ENCODE data around the gene SH2D3C.

Gene SH2D3C

DNA sequence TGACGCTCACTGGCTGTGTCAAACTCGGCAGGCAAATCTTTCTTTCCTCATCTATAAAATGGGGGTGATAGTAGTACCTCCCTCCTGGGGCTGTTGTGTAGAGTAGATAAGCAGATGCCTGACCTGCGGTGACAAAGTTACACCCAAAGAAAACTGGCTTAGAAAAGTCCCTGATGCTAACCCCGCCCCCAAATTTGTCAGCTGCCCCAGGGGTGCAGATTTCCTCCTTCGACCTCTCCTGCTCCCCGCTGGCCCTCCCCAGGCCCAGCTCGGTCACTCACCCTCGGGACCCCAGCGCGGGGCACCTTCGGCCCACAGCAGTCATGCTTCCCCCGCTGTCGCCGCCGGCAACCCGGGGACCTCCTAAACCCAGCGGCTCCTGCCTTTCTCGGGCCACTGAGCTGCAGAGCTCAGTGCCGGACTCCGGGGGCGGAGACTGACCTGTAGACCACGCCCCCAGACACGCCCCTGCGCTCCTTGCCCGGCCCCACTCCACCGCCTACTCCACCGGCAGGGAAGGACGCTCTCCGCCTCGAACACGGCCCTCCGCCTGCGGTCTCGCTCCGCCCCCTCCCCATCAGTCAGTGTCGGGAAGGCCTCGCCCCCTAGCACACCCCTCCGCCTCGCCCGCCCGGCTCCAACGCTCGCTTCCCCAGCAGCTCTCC is 7.4 kb downstream of the SH2D3C start:
- H2AFZ ChIP-seq (ENCODE audit: low read depth, low read length, severe bottlenecking), result no peak overlapping the region
- no peak for TF ChIP-seq EZH2phosphoT487 (conservative IDR thresholded peaks at IDR 0.05; ENCODE audit: low read length)
- TF ChIP-seq, protein P1, sequence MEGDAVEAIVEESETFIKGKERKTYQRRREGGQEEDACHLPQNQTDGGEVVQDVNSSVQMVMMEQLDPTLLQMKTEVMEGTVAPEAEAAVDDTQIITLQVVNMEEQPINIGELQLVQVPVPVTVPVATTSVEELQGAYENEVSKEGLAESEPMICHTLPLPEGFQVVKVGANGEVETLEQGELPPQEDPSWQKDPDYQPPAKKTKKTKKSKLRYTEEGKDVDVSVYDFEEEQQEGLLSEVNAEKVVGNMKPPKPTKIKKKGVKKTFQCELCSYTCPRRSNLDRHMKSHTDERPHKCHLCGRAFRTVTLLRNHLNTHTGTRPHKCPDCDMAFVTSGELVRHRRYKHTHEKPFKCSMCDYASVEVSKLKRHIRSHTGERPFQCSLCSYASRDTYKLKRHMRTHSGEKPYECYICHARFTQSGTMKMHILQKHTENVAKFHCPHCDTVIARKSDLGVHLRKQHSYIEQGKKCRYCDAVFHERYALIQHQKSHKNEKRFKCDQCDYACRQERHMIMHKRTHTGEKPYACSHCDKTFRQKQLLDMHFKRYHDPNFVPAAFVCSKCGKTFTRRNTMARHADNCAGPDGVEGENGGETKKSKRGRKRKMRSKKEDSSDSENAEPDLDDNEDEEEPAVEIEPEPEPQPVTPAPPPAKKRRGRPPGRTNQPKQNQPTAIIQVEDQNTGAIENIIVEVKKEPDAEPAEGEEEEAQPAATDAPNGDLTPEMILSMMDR (IDR thresholded peaks at IDR 0.05; ENCODE audit: insufficient read depth, low read length, poor library complexity, severe bottlenecking), result no peak
- H3F3A ChIP-seq (ENCODE audit: insufficient read depth), result peaks cover 7% of the 10 kb centered on the region
- no peaks in the 10 kb centered on the region for H3K79me2 ChIP-seq (ENCODE audit: insufficient read depth, low read length)
- peak overlapping the region; percentile 46 for H3K9ac ChIP-seq (ENCODE audit: low read length)
- H4K20me1 ChIP-seq (ENCODE audit: low read depth, low read length), result no peaks in the 10 kb centered on the region
- H3K9me3 ChIP-seq (ENCODE audit: insufficient read depth, low read length), result no peaks in the 10 kb centered on the region
- H3K27me3 ChIP-seq (ENCODE audit: low read length), result no peaks in the 10 kb centered on the region
- H3K36me3 ChIP-seq (ENCODE audit: low read length), result no peaks in the 10 kb centered on the region
- H3K9me2 ChIP-seq (replicated peaks; ENCODE audit: insufficient read depth, low read length), result no peaks in the 10 kb centered on the region
- H3K27ac ChIP-seq (ENCODE audit: low read depth, low read length), result peak overlapping the region; percentile 4; the same call in 1 of the 2 replicates
- H3K4me3 ChIP-seq (ENCODE audit: insufficient read depth, low read length, poor library complexity, severe bottlenecking), result peak overlapping the region; percentile 55
- H3K4me2 ChIP-seq (ENCODE audit: low read depth, low read length, poor library complexity, severe bottlenecking), result peak overlapping the region; percentile 76

DNA sequence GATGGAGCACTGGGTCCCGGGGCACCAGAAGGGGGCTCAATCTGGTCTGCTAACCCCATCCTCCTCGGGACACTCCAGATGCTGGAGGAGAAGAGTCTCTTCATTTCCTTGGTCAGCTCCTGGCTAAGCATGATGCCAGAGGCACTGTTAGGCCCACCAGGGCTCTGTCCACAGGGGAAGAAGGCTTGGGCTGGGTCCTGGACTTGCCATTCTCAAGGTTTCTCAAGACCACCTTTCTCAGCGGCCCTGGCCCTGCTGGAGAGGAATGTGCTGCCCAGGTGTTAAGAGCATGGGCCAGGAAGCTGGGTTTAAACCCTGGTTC is 7.9 kb downstream of the SH2D3C start:
- Histone ChIP-seq H3K27ac (ENCODE audit: low read depth, low read length) (peak overlapping the region; percentile 4; the same call in 1 of the 2 replicates), H3K79me2 (ENCODE audit: insufficient read depth, low read length) (no peaks in the 10 kb centered on the region), H3K4me2 (ENCODE audit: low read depth, low read length, poor library complexity, severe bottlenecking) (peak overlapping the region; percentile 76), H3K9me2 (replicated peaks; ENCODE audit: insufficient read depth, low read length) (no peaks in the 10 kb centered on the region), H4K20me1 (ENCODE audit: low read depth, low read length) (no peaks in the 10 kb centered on the region), H3K9me3 (ENCODE audit: insufficient read depth, low read length) (no peaks in the 10 kb centered on the region), H3K27me3 (ENCODE audit: low read length) (no peaks in the 10 kb centered on the region), H2AFZ (ENCODE audit: low read depth, low read length, severe bottlenecking) (no peak overlapping the region), H3K36me3 (ENCODE audit: low read length) (no peaks in the 10 kb centered on the region), H3K9ac (ENCODE audit: low read length) (peak overlapping the region; percentile 46), H3K4me3 (ENCODE audit: insufficient read depth, low read length, poor library complexity, severe bottlenecking) (peak overlapping the region; percentile 55), H3F3A (ENCODE audit: insufficient read depth) (peaks cover 7% of the 10 kb centered on the region)
- TF ChIP-seq, protein P1 (IDR thresholded peaks at IDR 0.05; ENCODE audit: insufficient read depth, low read length, poor library complexity, severe bottlenecking), result no peak
- TF ChIP-seq EZH2phosphoT487 (conservative IDR thresholded peaks at IDR 0.05; ENCODE audit: low read length), result no peak

DNA sequence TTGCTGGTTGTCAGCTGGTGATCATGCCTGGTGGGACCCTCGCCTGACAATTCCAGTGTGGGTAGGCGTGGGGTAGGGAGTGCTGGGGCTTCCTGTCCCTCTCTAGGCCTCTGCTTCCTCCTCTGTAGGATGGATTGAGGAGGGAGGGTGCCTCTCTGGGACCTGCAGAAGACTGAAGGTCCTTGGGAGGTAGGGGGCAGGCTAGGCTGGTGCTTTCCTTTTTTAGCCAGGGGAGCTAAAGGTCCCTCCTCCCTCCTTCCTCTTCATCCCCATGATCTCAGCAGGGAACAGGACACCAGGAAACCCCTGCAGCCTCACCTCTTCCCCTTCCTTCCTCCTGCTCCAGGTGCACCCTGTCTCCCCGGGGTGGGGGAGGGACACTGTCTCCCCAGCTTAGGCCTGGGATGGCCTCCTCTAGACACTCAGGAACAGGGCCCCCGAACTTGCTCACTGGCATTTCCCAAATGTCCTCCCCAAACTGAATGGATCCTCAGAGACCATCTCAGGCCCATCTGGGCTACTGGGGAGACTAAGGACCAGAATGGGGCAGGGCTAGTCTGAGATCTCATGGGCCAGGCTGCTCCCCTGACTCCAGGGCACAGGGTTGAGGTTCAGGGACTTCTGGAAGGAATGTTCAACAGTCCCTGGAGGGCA is 8.4 kb downstream of the SH2D3C start:
- no peaks in the 10 kb centered on the region for H3K79me2 ChIP-seq (ENCODE audit: insufficient read depth, low read length)
- peaks cover 7% of the 10 kb centered on the region for H3F3A ChIP-seq (ENCODE audit: insufficient read depth)
- peak overlapping the region; percentile 46 for H3K9ac ChIP-seq (ENCODE audit: low read length)
- H3K9me3 ChIP-seq (ENCODE audit: insufficient read depth, low read length), result no peaks in the 10 kb centered on the region
- TF ChIP-seq, protein P1 (IDR thresholded peaks at IDR 0.05; ENCODE audit: insufficient read depth, low read length, poor library complexity, severe bottlenecking), result no peak
- TF ChIP-seq EZH2phosphoT487 (conservative IDR thresholded peaks at IDR 0.05; ENCODE audit: low read length), result no peak
- H3K9me2 ChIP-seq (replicated peaks; ENCODE audit: insufficient read depth, low read length), result no peaks in the 10 kb centered on the region
- H3K4me3 ChIP-seq (ENCODE audit: insufficient read depth, low read length, poor library complexity, severe bottlenecking), result no peak overlapping the region
- H3K27ac ChIP-seq (ENCODE audit: low read depth, low read length), result no peak overlapping the region
- peak overlapping the region; percentile 76 for H3K4me2 ChIP-seq (ENCODE audit: low read depth, low read length, poor library complexity, severe bottlenecking)
- no peaks in the 10 kb centered on the region for H4K20me1 ChIP-seq (ENCODE audit: low read depth, low read length)
- H3K27me3 ChIP-seq (ENCODE audit: low read length), result no peaks in the 10 kb centered on the region
- no peak overlapping the region for H2AFZ ChIP-seq (ENCODE audit: low read depth, low read length, severe bottlenecking)
- H3K36me3 ChIP-seq (ENCODE audit: low read length), result no peaks in the 10 kb centered on the region

All from SU-DHL-6 (cell line).